Epithelial cell of proximal tubule (primary cell): Measurements from ENCODE around the gene LYPD6. TPM values are rescaled to one million over a fixed set of nuclear protein-coding genes. Genes with fewer than 3 reads are reported as not detected.

Experiments
- DNase-seq: peaks from one replicate; pipeline ENCODE4 v3.0.0-alpha.2; 2011; ENCODE audit warnings: low read depth
- H3K4me3 ChIP-seq: 2 replicates; pipeline ENCODE4 v1.5.1; 2011; ENCODE audit warnings: low read depth, mild to moderate bottlenecking, low read length
- total RNA-seq: library from RNA; depleted of rRNA; stranded (reverse); fragments of >200 nt; gene quantifications from 2 replicates; pipeline ENCODE4 v1.2.3, GENCODE V29; 2015
- TF ChIP-seq, protein P1 (sequence below): conservative IDR thresholded peaks from 2 replicates; pipeline ENCODE4 v1.5.1; 2012; ENCODE audit warnings: low read depth, mild to moderate bottlenecking, low read length

The LYPD6 gene
- total RNA-seq, 1 donor from 2014 or later: 7.9 TPM

- TF ChIP-seq, protein P1, sequence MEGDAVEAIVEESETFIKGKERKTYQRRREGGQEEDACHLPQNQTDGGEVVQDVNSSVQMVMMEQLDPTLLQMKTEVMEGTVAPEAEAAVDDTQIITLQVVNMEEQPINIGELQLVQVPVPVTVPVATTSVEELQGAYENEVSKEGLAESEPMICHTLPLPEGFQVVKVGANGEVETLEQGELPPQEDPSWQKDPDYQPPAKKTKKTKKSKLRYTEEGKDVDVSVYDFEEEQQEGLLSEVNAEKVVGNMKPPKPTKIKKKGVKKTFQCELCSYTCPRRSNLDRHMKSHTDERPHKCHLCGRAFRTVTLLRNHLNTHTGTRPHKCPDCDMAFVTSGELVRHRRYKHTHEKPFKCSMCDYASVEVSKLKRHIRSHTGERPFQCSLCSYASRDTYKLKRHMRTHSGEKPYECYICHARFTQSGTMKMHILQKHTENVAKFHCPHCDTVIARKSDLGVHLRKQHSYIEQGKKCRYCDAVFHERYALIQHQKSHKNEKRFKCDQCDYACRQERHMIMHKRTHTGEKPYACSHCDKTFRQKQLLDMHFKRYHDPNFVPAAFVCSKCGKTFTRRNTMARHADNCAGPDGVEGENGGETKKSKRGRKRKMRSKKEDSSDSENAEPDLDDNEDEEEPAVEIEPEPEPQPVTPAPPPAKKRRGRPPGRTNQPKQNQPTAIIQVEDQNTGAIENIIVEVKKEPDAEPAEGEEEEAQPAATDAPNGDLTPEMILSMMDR: peak; percentile 62
- peak overlapping the region; percentile 77 for H3K4me3 ChIP-seq
- DNase-seq: no peak
Measured at GRCh38 chr2:149329068-149329467, 1.3 kb upstream of the LYPD6 start.

DNA sequence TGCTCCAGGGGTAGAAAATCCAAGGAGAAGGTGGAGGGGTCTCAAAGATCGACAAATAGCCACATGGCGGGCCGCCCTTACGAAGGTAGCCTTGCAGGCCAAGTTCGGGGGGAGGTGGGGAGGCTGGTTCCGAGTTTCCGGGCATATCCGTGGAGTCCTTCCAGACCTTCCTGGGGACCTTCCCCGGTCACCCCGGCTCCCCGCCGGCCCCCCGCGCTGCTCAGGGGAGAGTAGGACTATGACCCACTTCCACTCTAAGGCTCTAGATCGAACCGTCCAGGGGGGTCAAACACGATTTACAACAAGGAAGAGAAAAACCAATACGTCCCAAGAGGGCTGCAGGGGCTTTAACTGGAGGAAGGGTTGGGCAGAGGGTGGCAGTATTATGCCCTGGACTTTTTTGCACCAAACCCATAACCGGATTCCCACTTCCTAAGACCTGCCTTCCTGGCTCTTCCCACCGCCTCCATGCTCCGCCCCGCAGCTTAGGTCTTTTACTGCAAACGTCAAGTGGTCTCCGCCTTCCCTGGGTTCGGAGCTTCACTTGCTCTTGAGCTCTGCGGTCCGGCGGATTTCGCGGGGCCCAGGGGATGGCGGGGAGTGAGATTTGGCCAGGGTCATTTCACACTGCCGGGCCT, 779 bp upstream of the LYPD6 start:
- peak; percentile 12 for DNase-seq
- H3K4me3 ChIP-seq: peak overlapping the region; percentile 77
- TF ChIP-seq, protein P1: peak; percentile 18

- no peak for DNase-seq
- TF ChIP-seq, protein P1: no peak
- H3K4me3 ChIP-seq: peak overlapping the region; percentile 77
Measured at GRCh38 chr2:149331023-149331400, 625 bp downstream of the LYPD6 start.

- DNase-seq: no peak
- no peak overlapping the region for H3K4me3 ChIP-seq
- TF ChIP-seq, protein P1: no peak
Measured at GRCh38 chr2:149332364-149332763, 2.0 kb downstream of the LYPD6 start.

DNA sequence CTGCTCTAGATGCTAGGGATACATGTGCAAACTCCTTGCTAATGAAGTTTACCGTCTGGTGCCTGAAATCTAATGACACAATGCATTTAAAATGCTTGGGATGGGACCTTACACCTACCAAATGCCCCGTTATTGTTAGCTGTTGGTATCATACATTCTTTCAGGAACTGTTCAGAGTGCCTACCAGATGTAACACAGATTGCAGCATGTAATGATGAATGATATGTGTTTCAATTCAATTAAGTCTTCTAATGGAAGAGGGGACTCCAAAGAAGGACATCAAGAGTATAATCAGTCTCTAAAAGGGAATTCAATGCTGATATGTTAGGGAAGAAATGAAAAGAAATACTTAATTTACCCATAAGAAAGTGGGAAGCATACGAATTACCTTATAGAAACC, 3.2 kb downstream of the LYPD6 start:
- no peak for DNase-seq
- TF ChIP-seq, protein P1: no peak
- H3K4me3 ChIP-seq: no peak overlapping the region

DNA sequence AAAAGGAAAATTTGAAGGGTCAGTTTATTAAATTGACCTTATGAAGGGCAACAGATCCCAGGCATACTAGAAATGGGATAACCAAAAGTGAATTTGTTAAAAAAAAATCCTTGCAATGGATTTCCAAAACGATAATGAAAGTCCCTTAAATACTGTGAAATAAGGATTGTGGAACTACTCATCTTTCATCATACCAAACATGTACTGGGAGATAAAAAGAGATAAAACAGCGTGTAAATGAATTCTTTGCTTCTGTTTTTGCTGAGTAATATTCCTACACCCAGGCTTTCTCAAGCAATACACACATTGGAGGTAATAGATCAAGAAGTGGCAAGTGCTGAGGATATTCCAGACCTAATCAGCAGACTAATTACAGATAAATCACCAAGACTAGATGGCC, 3.8 kb downstream of the LYPD6 start:
- H3K4me3 ChIP-seq: no peak overlapping the region
- no peak for DNase-seq
- TF ChIP-seq, protein P1: no peak

DNA sequence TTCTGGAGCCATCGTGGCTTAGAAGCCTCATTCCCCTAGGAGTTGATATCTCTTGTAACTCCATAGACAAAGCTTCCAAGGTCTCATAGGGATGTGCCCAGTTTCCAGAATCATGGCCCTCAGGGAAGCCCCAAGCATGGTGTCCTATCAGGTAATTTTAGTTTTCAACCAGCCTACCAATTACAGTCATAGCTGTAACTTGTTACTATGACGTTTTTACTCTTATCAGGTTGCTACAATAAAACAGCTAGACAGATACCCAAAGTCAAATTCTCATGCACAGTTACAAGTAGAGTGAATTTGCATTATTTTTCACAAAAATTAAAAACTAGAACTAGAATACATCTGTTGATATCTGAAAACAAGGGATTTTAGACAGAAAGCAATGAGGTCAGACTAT, 8.9 kb downstream of the LYPD6 start:
- TF ChIP-seq, protein P1: no peak
- no peak overlapping the region for H3K4me3 ChIP-seq
- no peak for DNase-seq
